HG02884 (cell line): ENCODE data around the gene CCDC78.
"Not testable (repeated sequence)": the region's sequence is repeated elsewhere in the genome, so short reads cannot be mapped to it uniquely, and the experiment has no call there.

Source experiments
- ATAC-seq: cut with Tn5 transposase; IDR thresholded peaks from one replicate; pipeline ENCODE4 v1.9.1; 2021; ENCODE audit warnings: mild to moderate bottlenecking, moderate library complexity; ENCODE audit not compliant: unreplicated experiment

Gene CCDC78

GRCh38 chr16:725041-725376, 1.2 kb downstream of the CCDC78 start:
- no peak for ATAC-seq

GRCh38 chr16:724188-725040, 1.8 kb downstream of the CCDC78 start:
- ATAC-seq = no peak

GRCh38 chr16:723695-724094, 2.5 kb downstream of the CCDC78 start:
- no peak for ATAC-seq

GRCh38 chr16:722835-723633, 3.2 kb downstream of the CCDC78 start:
- ATAC-seq = no peak

- no peak for ATAC-seq
These were observed 4.3 kb downstream of the CCDC78 start for GRCh38 chr16:721765-722540.

- ATAC-seq = peak; percentile 69
These were observed 5.1 kb downstream of the CCDC78 start, which contains the start of gene ANTKMT for GRCh38 chr16:720990-721764. ANTKMT (plus strand) TSS chr16:721146; CDS start chr16:721275, 129 bp downstream.

GRCh38 chr16:720447-720989, 5.7 kb downstream of the CCDC78 start:
- ATAC-seq = no peak

GRCh38 chr16:719815-720446, 6.3 kb downstream of the CCDC78 start:
- no peak for ATAC-seq

- no peak for ATAC-seq
These were observed 7.3 kb downstream of the CCDC78 start for GRCh38 chr16:718922-719321.

GRCh38 chr16:718389-718788, 7.9 kb downstream of the CCDC78 start:
- no peak for ATAC-seq

- ATAC-seq = no peak
These were observed 8.6 kb downstream of the CCDC78 start for GRCh38 chr16:717450-718245.

- no peak for ATAC-seq
These were observed 9.4 kb downstream of the CCDC78 start for GRCh38 chr16:716768-717325.

- ATAC-seq = no peak
These were observed 10.1 kb downstream of the CCDC78 start for GRCh38 chr16:716200-716568.

GRCh38 chr16:715477-716199, 10.6 kb downstream of the CCDC78 start:
- no peak for ATAC-seq

GRCh38 chr16:714558-715476, 11.4 kb downstream of the CCDC78 start, which contains the start of gene METRN:
METRN (plus strand) TSS chr16:715118; CDS start chr16:715290, 172 bp downstream.
- ATAC-seq = peak; percentile 63

- no peak for ATAC-seq
These were observed 12.2 kb downstream of the CCDC78 start for GRCh38 chr16:714079-714478.

GRCh38 chr16:712740-713250, 13.4 kb downstream of the CCDC78 start:
- ATAC-seq = not testable (repeated sequence)
